ENCODE results near the gene WDR26.

- TF ChIP-seq CTCF (IDR thresholded peaks at IDR 0.05; ENCODE audit: insufficient read depth, low read depth, low read length), result no peak
- no peak for TF ChIP-seq EZH2 (IDR thresholded peaks at IDR 0.05; ENCODE audit: insufficient read depth, low read length)
These were observed 13.9 kb upstream of the WDR26 start for GRCh38 chr1:224448453-224449017.
